ENCODE data around the gene PSPH.

- TF ChIP-seq, protein P1, sequence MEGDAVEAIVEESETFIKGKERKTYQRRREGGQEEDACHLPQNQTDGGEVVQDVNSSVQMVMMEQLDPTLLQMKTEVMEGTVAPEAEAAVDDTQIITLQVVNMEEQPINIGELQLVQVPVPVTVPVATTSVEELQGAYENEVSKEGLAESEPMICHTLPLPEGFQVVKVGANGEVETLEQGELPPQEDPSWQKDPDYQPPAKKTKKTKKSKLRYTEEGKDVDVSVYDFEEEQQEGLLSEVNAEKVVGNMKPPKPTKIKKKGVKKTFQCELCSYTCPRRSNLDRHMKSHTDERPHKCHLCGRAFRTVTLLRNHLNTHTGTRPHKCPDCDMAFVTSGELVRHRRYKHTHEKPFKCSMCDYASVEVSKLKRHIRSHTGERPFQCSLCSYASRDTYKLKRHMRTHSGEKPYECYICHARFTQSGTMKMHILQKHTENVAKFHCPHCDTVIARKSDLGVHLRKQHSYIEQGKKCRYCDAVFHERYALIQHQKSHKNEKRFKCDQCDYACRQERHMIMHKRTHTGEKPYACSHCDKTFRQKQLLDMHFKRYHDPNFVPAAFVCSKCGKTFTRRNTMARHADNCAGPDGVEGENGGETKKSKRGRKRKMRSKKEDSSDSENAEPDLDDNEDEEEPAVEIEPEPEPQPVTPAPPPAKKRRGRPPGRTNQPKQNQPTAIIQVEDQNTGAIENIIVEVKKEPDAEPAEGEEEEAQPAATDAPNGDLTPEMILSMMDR (IDR thresholded peaks at IDR 0.05): no peak
- TF ChIP-seq EP300 (IDR thresholded peaks at IDR 0.05): no peak
Measured at GRCh38 chr7:56053379-56053778, 2.1 kb upstream of the PSPH start.
